Gastroesophageal sphincter (tissue), 3 donors: ENCODE data around the gene MSANTD1.

ENCODE experiments used
- CTCF ChIP-seq, 4 experiments: fragments of 200-600 bp in 2 of 4; fragments of 450-650 bp in 2 of 4; sonication (generic) in 1 of 4; IDR thresholded peaks; one replicate each; pipeline ENCODE4 v1.5.1; 2017 to 2019; ENCODE audit warnings: antibody characterized with exemption in 4 of 4, mild to moderate bottlenecking in 2 of 4, moderate library complexity in 2 of 4
- EP300 ChIP-seq: sonication (generic); formaldehyde crosslinking; IDR thresholded peaks from one replicate; pipeline ENCODE4 v1.6.1; 2017; ENCODE audit warnings: antibody characterized with exemption, mild to moderate bottlenecking
- POLR2A ChIP-seq, 2 donors: fragments of 450-650 bp; IDR thresholded peaks; one replicate each; pipeline ENCODE4 v1.6.1; 2017; ENCODE audit warnings: antibody characterized with exemption in 2 of 2, mild to moderate bottlenecking in 2 of 2, moderate library complexity in 1 of 2

- TF ChIP-seq CTCF (IDR thresholded peaks at IDR 0.05) = no peak
- no peak for TF ChIP-seq EP300
- no peak for TF ChIP-seq POLR2A (IDR thresholded peaks at IDR 0.05)
Observed at GRCh38 chr4:3206439-3207100, 42.4 kb upstream of the MSANTD1 start.
